GM19438 (cell line): ENCODE measurements around the gene SAP30.

Experiments used
- ATAC-seq: cut with Tn5 transposase; IDR thresholded peaks from one replicate; pipeline ENCODE4 v1.9.1; 2021; ENCODE audit warnings: low read depth; ENCODE audit not compliant: unreplicated experiment

SAP30 gene

DNA sequence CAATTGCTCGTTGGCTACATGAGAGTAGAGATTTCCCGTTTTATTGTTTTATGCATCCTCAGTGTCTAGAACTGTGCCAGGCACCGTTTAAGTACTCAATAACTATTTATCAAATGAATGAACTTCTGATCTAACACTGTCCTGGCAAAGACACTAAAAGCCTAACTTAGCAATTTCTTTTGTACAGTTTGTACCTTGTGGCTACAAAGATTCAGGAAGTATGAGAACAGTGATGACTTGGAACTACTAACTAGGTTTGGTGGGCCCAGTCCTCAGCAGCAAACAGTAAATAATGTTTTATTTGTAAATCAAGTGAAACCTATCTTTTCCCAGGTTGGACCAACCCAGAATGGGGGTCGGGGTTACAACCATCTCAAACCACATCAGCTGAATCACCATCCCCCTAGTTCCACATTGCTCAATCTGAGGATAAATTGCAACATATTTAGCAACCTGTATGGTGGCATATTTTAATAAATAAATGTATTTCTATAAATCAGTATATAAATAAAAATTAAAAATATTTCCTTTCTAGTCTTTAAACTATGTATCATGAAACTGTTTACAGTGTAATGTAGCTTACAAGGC lies 40.4 kb downstream of the SAP30 start:
- ATAC-seq = no peak

DNA sequence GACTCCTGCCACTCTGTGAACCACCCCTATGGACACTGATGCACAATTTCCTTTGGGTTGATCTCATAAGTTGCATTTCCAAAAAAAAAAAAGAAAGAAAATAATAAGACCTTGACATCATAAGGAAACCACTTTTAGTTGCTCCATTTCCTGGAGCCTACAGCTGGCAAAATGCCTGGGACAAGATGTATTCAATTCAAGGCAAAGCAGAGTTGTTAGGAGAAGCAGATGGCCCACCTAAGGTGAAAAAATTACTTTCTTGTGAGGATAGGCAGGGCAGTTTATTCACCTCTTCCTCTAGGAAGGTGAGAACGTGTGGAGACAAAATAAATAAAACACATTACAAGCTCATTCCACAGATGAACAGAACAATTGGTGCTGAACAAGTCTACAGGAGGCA lies 42.3 kb downstream of the SAP30 start:
- ATAC-seq = no peak

DNA sequence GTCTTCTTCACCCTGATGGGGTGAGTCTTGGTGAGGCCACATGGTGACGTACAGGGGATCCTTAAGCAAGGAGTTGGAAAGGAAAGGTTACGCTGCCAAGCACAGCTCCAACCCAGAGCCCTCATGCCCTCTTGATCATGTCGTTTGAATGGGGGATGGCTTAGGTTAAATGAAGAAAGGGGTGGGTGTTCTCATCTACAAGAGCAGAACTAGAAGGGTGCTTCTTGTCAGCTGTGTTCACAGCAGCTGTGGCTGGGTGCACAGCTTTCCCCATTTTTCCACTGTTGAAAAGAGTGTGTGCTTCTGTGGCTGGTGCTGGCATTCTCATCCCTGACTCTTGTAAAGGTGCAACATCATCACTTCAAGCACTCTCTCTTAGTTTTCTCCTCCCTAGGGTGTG lies 43.7 kb downstream of the SAP30 start:
- no peak for ATAC-seq

DNA sequence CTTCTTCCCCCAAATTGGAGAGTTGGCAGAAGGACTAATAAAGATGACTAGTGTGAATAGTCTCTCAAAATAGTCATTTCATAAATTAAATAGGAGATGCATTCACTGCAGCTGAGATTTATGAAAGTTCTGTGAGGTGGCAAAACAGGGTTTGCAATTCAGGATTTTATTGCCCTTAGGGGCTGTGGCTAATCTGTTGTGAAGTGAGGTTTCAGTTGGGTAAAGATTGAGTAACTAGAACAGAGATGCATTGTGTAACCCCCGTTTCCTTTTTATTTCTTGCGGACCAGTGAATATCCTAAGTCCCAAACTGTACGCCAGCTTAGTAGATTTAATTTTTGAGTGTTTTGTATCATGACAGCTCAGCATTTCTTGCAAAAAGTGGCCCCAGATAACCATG lies 44.3 kb downstream of the SAP30 start:
- ATAC-seq = no peak

DNA sequence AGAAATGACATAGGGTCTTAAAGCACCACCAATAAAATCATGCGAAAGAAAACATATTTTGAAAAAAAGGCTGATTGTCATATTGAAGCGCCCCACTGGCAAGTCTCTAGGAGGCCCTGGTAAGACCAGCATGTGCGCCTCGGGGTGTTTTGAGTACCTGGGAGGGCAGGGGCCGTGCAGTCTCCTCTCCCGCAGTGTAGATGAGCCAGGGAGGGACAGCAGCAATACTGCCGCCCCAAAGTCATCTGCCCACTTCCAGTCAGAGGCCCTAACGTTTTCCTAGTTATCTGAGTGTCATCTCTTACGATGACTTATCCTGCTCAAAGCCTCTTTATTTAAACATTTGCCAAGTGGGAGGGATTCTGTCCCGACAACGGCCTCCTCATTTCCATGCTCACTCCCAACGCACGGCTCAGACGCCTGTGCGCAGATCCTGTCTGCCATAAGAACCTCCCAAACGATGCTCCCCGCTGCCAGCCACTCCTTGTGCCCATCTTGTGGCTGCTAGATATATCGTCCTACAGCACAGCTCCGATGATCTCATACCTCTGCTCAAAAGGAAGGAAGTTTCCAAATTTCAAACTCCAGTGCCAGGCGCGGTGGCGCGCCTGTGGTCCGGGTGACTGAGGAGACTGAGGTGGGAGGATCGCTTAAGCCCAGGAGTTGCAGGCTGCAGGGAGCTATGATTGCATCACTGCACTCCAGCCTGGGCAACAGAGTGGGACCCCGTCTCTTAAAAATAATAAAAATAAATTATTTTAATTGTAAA lies 45.3 kb downstream of the SAP30 start:
- no peak for ATAC-seq

DNA sequence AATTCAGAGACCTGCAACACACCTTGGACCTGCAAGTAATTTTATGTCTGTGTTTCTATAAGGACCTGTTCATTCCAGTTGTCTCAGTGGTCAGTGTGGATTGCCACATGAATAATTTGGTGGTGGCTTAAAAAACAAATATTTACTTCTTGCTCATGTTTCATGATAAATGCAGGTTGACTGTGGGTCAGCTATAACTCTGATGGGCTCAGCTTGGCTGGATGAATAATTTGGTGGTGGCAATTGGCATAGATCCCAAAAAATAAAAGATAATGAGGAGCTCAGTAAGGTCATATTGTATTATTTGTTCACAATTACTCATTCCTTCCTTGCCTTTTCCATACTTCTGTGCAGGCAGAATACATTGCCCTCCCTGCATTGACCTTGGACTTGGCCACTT lies 47.1 kb downstream of the SAP30 start:
- no peak for ATAC-seq

DNA sequence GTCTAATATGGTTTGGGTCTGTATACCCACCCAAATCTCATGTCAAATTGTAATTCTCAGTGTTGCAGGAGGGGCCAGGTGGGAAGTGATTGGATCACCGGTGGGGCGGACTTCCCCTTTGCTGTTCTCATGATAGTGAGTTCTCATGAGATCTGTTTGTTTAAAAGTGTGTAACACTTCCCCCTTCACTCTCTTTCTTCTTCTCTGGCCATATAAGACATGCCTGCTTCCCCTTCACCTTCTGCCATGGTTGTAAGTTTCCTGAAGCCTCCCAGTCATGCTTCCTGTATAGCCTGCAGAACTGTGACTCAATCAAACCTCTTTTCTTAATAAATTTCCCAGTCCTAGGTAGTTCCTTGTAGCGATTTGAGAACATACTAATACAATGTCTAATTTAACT lies 47.9 kb downstream of the SAP30 start:
- ATAC-seq = no peak

DNA sequence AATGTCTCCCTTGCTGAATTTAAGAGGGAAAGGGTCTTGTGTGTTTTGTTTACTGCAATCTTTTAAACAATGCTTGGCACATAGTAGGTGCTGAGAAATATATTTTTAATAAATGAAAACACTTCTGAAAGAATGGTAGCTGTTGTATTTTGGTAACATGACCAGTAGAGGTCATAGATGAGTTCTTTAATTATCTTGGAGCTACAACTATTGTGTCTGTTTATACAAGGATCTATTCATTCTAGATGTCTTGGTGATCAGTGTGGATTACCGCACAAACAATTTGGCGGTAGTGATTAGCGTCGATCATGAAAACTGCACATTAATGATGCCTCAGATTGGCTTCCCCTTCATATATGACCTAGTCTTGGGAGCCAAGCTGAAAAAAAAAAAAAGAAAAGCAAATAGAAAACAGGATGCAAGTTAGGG lies 49.6 kb downstream of the SAP30 start:
- no peak for ATAC-seq

DNA sequence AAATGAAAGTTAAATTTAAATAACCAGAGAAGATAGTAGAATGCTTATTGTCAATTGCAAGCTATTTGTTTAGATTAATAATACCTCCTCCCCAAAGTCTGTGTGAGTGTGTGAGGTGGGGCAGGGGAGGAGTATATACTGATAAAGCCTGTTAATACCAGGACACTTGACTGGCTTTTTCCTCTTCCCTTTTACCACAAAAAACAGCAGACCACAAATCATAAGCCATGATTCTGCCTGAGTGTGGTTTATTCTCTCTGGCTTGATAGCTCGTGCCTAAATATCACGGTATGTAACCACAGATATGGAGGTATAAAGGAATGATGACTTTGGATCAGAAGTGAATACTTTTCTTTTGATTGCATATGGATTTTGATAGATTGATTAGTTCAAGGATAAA lies 50.0 kb downstream of the SAP30 start:
- no peak for ATAC-seq

DNA sequence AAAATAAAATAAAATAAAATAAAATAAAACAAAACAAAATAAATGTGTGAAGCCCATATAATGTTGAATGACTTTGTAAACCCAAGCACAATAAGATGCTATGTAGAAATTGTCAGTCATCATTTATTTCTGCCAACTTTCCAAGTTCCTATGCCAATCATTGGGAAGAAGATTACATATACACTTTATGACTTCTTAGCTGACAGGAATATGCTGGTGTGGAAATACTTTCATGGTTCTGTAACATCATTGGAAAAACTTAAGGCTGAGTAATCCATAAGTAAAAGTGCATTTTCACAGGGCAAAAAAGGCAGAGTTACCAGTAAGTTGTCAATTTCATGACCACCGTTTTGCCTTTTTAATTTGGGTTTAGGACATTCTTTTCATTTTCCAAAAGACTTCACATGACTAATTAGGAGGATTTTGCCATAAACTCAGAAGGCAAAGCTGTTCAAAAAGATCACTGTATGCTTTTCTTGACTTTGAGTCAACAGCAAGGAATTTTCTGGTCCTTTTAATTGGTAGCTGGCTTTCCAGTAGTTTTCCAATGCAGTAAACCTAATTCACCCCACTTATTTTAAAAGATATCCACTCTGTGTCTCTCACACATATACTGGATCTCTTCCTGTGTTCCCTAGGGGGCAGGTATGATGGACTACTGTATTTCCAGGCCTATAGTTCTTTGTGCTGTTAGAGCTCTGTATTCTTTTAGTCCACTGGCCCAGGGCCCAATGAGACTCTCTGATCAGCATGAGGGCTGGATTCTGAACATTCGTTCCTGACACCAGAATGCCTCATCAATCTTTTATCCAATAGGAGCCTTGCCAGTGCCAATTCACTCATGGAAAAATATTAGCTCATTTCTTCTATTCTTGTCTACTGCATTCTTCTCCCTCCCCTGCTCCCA lies 54.4 kb downstream of the SAP30 start:
- ATAC-seq = no peak

DNA sequence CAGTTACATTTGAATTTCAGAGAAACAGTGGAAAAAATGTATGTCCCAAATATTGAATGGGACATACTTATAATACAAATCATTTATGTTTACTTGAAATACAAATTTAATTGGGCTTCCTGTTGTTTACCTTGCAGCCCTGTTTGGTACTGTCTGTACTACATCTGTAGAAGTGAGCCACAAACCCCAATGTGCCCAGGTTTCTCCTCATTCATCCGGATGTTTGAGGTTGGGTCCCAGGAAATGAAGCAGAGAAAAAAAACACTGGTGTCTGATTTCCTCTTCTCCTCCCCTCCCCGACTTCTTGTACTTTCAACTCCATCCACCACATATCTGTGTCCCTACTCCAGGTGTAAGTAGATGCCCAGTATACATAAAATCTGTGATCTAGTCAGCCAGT lies 55.3 kb downstream of the SAP30 start:
- ATAC-seq = no peak
